Breast epithelium (tissue), 3 donors: ENCODE measurements around the gene PLCB3.

ENCODE experiments used
- CTCF ChIP-seq, 3 donors: fragments of 450-650 bp; IDR thresholded peaks; one replicate each; pipeline ENCODE4 v1.5.1; 2016 to 2017; ENCODE audit warnings: antibody characterized with exemption in 3 of 3, mild to moderate bottlenecking in 3 of 3, moderate library complexity in 3 of 3
- POLR2A ChIP-seq: fragments of 450-650 bp; IDR thresholded peaks from one replicate; pipeline ENCODE4 v1.6.1; 2016; ENCODE audit warnings: antibody characterized with exemption, mild to moderate bottlenecking, moderate library complexity

GRCh38 chr11:64291262-64291751 lies 40.0 kb downstream of the PLCB3 start, which contains the start of gene KCNK4:
- TF ChIP-seq CTCF (IDR thresholded peaks at IDR 0.05), result no peak
- TF ChIP-seq POLR2A, result no peak
